MCF 10A (cell line): ENCODE measurements around the gene TNS1. TPM values are rescaled to one million over a fixed set of nuclear protein-coding genes. Genes with fewer than 3 reads are reported as not detected.

Source experiments
- BruUV-seq: library from RNA; stranded (reverse); fragments of 400-500 nt; replicated peaks from 2 replicates; lab custom pipeline; 2021; lab: Mats Ljungman, UMichigan
- CTCF ChIA-PET: fragments of 300-600 bp; sonication (Branson Sonifier 250); formaldehyde crosslinking; extraction: SDS; loops from one replicate; lab custom pipeline; 2021; ENCODE audit warnings: antibody characterized with exemption, inconsistent platforms; lab: Yijun Ruan, JAX
- POLR2A ChIA-PET: fragments of 300-600, 350-650 bp; sonication (Branson Sonifier 250); formaldehyde crosslinking; extraction: SDS; loops from one replicate; lab custom pipeline; 2020; ENCODE audit warnings: antibody characterized with exemption, inconsistent platforms; lab: Yijun Ruan, JAX
- DNase-seq: peaks from one replicate; pipeline ENCODE4 v3.0.0-alpha.2; 2018; ENCODE audit not compliant: unreplicated experiment
- H3K27ac Mint-ChIP-seq: one replicate; pipeline ENCODE4 v1.8.0; 2022; ENCODE audit warnings: mild to moderate bottlenecking, low read depth, mixed read lengths; ENCODE audit not compliant: unreplicated experiment
- H3K27me3 Mint-ChIP-seq: one replicate; pipeline ENCODE4 v1.8.0; 2022; ENCODE audit warnings: mixed read lengths; ENCODE audit not compliant: insufficient read depth, unreplicated experiment
- H3K36me3 Mint-ChIP-seq: one replicate; pipeline ENCODE4 v1.8.0; 2022; ENCODE audit warnings: mild to moderate bottlenecking, moderate library complexity, mixed read lengths; ENCODE audit not compliant: insufficient read depth, unreplicated experiment
- H3K4me1 Mint-ChIP-seq: one replicate; pipeline ENCODE4 v1.8.0; 2022; ENCODE audit warnings: mixed read lengths; ENCODE audit not compliant: insufficient read depth, unreplicated experiment
- H3K4me3 Mint-ChIP-seq: one replicate; pipeline ENCODE4 v1.8.0; 2022; ENCODE audit warnings: mild to moderate bottlenecking, moderate library complexity, mixed read lengths; ENCODE audit not compliant: unreplicated experiment
- H3K9me3 Mint-ChIP-seq: one replicate; pipeline ENCODE4 v1.8.0; 2022; ENCODE audit warnings: mixed read lengths; ENCODE audit not compliant: unreplicated experiment
- CTCF ChIP-seq: fragments of 200-600 bp; IDR thresholded peaks from one replicate; pipeline ENCODE4 v1.8.0; 2022; ENCODE audit warnings: antibody characterized with exemption, mild to moderate bottlenecking; ENCODE audit not compliant: unreplicated experiment
- intact Hi-C: fragments of 100-400 bp; cut with micrococcal nuclease; formaldehyde crosslinking; loops from 2 replicates; pipeline ENCODE4 v1.14.1; 2022
- total RNA-seq: library from RNA; stranded (reverse); gene quantifications from 2 replicates; pipeline ENCODE4 v1.2.3, GENCODE V29; 2022

The TNS1 gene
- total RNA-seq, 1 experiment from 2014 or later, result 3.3 TPM

GRCh38 chr2:218010984-218011652 is 8.3 kb upstream of the TNS1 start:
- H3K36me3 Mint-ChIP-seq, result no peaks in the 10 kb centered on the region
- intact Hi-C loops, result no loop called here
- ChIA-PET POLR2A (interaction anchor here (0.6 kb wide), 1 partner anchor 133 kb away, joined by 3 read pairs; no protein-coding TSS in a partner anchor), CTCF (interaction anchor here (0.6 to 2.0 kb wide), 8 partner anchors 17 to 1697 kb away, joined by 3 to 7 read pairs (median 5); partner anchors contain the start of gene RUFY4)
- no peak overlapping the region for H3K27ac Mint-ChIP-seq
- TF ChIP-seq CTCF, result no peak
- DNase-seq, result no peak
- no TSS peak for BruUV-seq
- peak overlapping the region; percentile 56 for H3K4me3 Mint-ChIP-seq
- peaks cover 4% of the 10 kb centered on the region for H3K4me1 Mint-ChIP-seq
- H3K27me3 Mint-ChIP-seq, result peaks cover 13% of the 10 kb centered on the region
- H3K9me3 Mint-ChIP-seq, result no peaks in the 10 kb centered on the region

- Mint-ChIP-seq H3K4me3 (peak overlapping the region; percentile 56), H3K27ac (no peak overlapping the region), H3K27me3 (peaks cover 12% of the 10 kb centered on the region), H3K9me3 (no peaks in the 10 kb centered on the region), H3K36me3 (peaks cover 3% of the 10 kb centered on the region), H3K4me1 (peaks cover 11% of the 10 kb centered on the region)
- ChIA-PET POLR2A (no interaction called here), CTCF (interaction anchor here (1.2 to 2.0 kb wide), 4 partner anchors 17 to 225 kb away, joined by 5 to 7 read pairs (median 6); no protein-coding TSS in a partner anchor)
- no TSS peak for BruUV-seq
- peak; percentile 58 for DNase-seq
- intact Hi-C loops, result no loop called here
- peak; percentile 40 for TF ChIP-seq CTCF
These were observed 7.6 kb upstream of the TNS1 start for GRCh38 chr2:218010140-218010983.

- no peak for TF ChIP-seq CTCF
- no TSS peak for BruUV-seq
- Mint-ChIP-seq H3K4me3 (peak overlapping the region; percentile 56), H3K27me3 (peaks cover 12% of the 10 kb centered on the region), H3K36me3 (peaks cover 7% of the 10 kb centered on the region), H3K4me1 (peaks cover 17% of the 10 kb centered on the region), H3K27ac (no peak overlapping the region), H3K9me3 (no peaks in the 10 kb centered on the region)
- intact Hi-C loops, result no loop called here
- ChIA-PET POLR2A (no interaction called here), CTCF (no interaction called here)
- DNase-seq, result no peak
These were observed 7.0 kb upstream of the TNS1 start for GRCh38 chr2:218009765-218010139.

- TF ChIP-seq CTCF, result no peak
- CTCF ChIA-PET, result interaction anchor here (0.6 kb wide), 1 partner anchor 157 kb away, joined by 3 read pairs; no protein-coding TSS in a partner anchor
- POLR2A ChIA-PET, result interaction anchor here (0.7 kb wide), 1 partner anchor 262 kb away, joined by 3 read pairs; no protein-coding TSS in a partner anchor
- H3K36me3 Mint-ChIP-seq, result peaks cover 7% of the 10 kb centered on the region
- H3K27me3 Mint-ChIP-seq, result peaks cover 12% of the 10 kb centered on the region
- BruUV-seq, result no TSS peak
- peaks cover 22% of the 10 kb centered on the region for H3K4me1 Mint-ChIP-seq
- intact Hi-C loops, result no loop called here
- no peaks in the 10 kb centered on the region for H3K9me3 Mint-ChIP-seq
- DNase-seq, result no peak
- peak overlapping the region; percentile 56 for H3K4me3 Mint-ChIP-seq
- H3K27ac Mint-ChIP-seq, result no peak overlapping the region
These were observed 6.4 kb upstream of the TNS1 start for GRCh38 chr2:218009231-218009630.
